Occipital lobe (tissue), 2 donors: ENCODE measurements around the gene YJU2. TPM values are rescaled to one million over a fixed set of nuclear protein-coding genes. Genes with fewer than 3 reads are reported as not detected.
"Not testable (repeated sequence)": the region's sequence is repeated elsewhere in the genome, so short reads cannot be mapped to it uniquely, and the experiment has no call there.

Experiments
- DNase-seq: peaks from one replicate; lab custom pipeline; 2025; lab: John Stamatoyannopoulos, UW
- total RNA-seq: library from RNA; depleted of rRNA; stranded (reverse); fragments of >200 nt; gene quantifications from one replicate; pipeline ENCODE4 v1.2.3, GENCODE V29; 2014

Gene YJU2
- total RNA-seq, 1 donor from 2014 or later: 16.2 TPM

DNA sequence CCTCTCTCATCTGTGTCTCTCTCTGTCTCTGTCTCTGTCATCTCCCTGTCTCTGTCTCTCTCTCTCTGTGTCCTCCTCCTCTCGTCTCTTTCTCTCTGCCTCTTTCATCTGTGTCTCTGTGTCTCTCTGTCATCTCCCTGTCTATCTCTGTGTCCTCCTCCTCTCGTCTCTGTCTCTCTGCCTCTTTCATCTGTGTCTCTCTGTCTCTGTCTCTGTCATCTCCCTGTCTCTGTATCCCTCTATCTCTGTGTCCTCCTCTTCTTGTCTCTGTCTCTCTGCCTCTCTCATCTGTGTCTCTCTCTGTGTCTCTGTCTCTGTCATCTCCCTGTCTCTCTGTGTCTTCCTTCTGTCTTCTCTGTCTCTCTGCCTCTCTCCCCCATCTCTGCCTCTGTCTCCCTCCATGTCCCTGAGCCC lies 18.1 kb upstream of the YJU2 start:
- no peak for DNase-seq

- no peak for DNase-seq
Observed at GRCh38 chr19:4229179-4229931, 17.5 kb upstream of the YJU2 start, which contains the start of gene EBI3. EBI3 (plus strand) TSS chr19:4229523; CDS start chr19:4229551, 28 bp downstream.

- DNase-seq: not testable (repeated sequence)
Observed at GRCh38 chr19:4230237-4230636, 16.6 kb upstream of the YJU2 start.

DNA sequence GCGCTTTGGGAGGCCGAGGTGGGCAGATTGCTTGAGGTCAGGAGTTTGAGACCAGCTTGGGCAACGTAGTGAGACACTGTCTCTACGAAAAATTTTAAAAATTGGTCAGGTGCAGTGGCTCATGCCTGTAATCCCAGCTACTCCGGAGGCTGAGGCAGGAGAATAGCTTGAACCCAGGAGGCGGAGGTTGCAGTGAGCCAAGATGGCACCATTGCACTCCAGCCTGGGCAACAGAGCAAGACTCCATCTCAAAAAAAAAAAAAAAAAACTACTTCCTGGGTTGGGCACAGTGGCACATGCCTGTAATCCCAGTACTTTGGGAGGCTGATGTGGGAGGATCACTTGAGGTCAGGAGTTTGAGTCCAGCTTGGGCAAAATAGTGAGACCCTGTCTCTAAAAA lies 15.4 kb upstream of the YJU2 start:
- not testable (repeated sequence) for DNase-seq

GRCh38 chr19:4232139-4232538 lies 14.7 kb upstream of the YJU2 start:
- DNase-seq: not testable (repeated sequence)

GRCh38 chr19:4232614-4233281 lies 14.1 kb upstream of the YJU2 start:
- no peak for DNase-seq

DNA sequence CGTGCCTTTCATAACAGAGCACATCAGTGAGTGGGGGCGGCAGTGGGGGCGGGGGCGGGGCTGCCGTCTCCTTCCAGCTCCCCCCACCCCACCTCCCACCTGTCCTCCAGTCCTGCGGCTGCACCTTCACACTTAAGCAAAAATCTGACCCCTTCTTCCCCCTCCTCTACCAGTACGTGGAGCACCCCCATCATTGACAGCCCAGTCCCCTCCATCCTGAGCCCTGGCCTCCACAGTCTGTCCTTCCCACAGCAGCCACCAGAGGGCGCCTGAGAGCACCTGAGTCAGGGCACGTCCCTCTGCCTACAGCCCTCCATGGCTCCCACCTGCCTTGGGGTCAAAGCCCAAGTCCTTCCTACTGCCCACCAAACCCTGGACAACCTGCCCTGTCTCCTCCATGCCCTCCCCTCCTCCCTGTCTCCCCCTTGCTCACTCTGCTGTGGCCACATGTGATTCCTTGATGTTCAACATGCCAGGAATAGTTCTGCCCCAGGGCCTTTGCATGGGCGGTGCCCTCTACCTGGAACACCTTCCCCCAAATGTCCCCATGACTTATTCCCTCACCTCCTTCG lies 13.5 kb upstream of the YJU2 start:
- peak; percentile 8 for DNase-seq

GRCh38 chr19:4234142-4234861 lies 12.6 kb upstream of the YJU2 start:
- DNase-seq: no peak

- no peak for DNase-seq
Observed at GRCh38 chr19:4234862-4235201, 12.0 kb upstream of the YJU2 start.

DNA sequence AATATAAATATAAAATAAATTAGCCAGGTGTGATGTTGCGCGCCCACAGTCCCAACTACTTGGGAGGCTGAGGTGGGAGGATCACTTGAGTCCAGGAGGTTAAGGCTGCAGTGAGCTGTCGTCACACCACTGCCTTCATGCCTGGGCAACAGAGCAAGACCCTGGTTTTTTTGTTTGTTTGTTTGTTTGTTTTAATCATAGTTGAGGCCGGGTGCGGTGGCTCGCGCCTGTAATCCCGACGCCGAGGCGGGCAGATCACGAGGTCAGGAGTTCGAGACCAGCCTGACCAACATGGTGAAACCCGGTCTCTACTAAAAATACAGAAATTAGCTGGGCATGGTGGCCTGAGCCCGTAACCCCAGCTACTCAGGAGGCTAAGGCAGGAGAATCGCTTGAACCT lies 9.4 kb upstream of the YJU2 start:
- DNase-seq: not testable (repeated sequence)

DNA sequence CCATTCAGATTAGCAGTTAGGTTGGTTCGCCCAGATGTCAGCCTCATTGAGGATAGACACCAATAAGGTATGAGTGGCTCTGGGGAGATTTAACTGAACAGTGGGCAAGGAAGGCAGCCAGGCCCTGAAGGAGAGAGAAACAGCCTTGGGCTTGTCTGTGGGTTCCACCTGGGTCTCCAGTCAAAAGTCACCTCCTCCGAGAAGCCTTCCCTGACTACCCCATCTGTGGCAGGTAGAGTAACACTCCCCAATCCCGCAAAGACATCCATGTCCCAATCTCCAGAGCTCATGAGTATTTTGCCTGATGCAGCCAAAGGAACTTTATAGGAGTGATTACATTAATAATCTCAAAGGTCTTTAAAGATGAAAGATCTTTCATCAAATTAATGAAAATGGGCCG lies 8.0 kb upstream of the YJU2 start:
- no peak for DNase-seq

GRCh38 chr19:4241824-4242430 lies 5.0 kb upstream of the YJU2 start:
- DNase-seq: no peak

DNA sequence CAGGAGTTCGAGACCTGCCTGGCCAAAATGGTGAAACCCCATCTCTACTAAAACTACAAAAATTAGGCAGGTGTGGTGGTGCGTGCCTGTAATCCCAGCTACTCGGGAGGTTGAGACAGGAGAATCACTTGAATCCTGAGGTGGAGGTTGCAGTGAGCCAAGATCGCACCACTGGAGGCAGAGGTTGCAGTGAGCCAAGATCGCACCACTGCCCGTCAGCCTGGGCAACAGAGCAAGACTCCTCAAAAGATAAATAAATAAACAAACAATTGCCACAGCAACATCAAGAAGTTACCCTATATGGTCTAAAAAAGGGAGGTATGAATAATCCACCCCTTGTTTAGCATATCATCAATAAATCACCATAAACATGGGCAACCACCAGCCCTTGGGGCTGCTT lies 942 bp upstream of the YJU2 start:
- DNase-seq: not testable (repeated sequence)

- no peak for DNase-seq
Observed at GRCh38 chr19:4256563-4256962, 9.7 kb downstream of the YJU2 start.

GRCh38 chr19:4257025-4257424 lies 10.1 kb downstream of the YJU2 start:
- DNase-seq: no peak

DNA sequence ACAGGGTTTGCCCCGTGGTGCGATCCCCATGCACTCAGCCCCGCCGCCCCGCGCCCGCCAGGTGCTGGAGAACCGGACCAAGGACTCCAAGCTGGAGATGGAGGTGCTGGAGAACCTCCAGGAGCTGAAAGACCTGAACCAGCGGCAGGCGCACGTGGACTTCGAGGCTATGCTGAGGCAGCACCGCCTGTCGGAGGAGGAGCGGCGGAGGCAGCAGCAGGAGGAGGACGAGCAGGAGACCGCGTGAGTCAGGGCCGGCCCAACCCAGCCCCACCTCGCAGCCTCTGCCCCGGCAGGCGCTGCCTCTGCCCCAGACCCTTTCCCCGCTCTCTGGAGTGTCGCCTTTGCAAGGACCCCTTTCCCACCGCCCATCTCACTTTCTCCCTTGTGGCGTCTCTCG lies 11.3 kb downstream of the YJU2 start:
- DNase-seq: no peak

DNA sequence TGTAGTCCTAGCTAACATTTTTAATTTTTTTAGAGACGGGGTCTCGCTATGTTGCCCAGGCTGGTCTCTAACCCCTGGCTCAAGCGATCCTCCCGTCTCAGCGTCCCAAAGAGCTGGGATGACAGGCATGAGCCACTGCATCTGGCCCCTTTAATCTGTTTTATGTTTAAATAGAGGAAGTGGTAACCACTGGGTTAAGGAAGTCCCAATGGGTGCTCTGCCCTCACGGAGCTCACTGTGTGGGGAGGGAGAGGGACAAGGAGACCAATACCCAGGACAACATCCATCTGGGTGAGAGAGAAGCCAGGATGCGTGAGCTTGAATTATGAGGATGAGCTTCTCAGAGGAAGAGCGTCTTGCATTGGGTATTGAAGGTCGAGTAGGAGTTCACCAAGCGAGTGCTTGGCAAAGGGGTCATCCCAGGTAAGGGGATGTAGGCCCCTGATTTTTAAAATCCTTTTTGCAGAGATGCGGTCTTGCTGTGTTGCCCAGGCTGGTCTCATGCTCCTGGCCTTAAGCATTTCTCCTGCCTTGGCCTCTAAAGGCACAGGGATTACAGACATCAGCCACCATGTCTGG lies 13.8 kb downstream of the YJU2 start:
- DNase-seq: no peak

GRCh38 chr19:4264812-4265211 lies 17.9 kb downstream of the YJU2 start:
- no peak for DNase-seq

DNA sequence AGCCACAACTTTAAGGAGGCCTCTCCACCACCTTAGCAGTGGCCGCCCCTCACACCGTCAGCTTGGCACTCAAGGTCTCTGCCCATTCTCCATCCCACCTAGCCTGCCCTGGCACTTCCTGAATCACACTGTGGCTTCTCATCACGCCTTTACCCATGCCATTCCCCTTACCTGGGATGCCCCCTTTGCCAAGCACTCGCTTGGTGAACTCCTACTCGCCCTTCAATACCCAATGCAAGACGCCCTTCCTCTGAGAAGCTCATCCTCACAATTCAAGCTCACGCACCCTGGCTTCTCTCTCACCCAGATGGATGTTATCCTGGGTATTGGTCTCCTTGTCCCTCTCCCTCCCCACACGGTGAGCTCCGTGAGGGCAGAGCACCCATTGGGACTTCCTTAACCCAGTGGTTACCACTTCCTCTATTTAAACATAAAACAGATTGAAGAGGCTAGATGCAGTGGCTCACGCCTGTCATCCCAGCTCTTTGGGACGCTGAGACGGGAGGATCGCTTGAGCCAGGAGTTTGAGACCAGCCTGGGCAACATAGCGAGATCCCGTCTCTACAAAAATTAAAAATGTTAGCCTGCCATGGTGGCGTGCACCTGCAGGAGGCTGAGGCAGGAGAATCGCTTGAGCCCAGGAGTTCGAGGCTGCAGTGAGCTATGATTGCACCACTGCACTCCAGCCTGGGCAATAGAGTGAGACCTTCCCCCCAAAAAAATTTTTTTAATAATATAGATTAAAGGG lies 19.5 kb downstream of the YJU2 start:
- DNase-seq: no peak

GRCh38 chr19:4267101-4267900 lies 20.4 kb downstream of the YJU2 start:
- no peak for DNase-seq
